Activated effector memory CD4-positive, alpha-beta T cell treated with Interleukin-2 at 50 U/mL for 16 hours (primary cell): Measurements from ENCODE around the gene MCMBP.
"Not testable (repeated sequence)": the region's sequence is repeated elsewhere in the genome, so short reads cannot be mapped to it uniquely, and the experiment has no call there.

Source experiments
- DNase-seq: peaks from one replicate; pipeline ENCODE4 v3.0.0-alpha.2; 2020

Gene MCMBP

GRCh38 chr10:119829429-119829828 lies 43.2 kb downstream of the MCMBP start:
- no peak for DNase-seq

DNA sequence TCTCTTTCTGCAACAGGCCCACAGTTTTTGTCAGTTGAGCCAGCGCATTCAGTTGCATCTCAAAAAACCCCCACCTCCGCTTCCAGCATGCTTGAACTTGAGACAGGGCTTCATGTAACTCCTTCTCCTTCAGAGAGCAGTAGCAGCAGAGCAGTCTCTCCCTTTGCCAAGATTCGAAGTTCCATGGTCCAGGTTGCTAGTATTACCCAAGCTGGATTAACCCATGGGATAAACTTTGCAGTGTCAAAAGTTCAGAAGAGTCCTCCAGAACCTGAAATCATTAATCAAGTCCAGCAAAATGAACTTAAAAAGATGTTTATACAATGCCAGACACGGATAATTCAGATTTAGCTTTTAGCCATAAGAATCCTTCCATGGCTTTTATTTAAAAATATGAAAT lies 45.2 kb downstream of the MCMBP start:
- no peak for DNase-seq

GRCh38 chr10:119826771-119827170 lies 45.9 kb downstream of the MCMBP start:
- DNase-seq: no peak

DNA sequence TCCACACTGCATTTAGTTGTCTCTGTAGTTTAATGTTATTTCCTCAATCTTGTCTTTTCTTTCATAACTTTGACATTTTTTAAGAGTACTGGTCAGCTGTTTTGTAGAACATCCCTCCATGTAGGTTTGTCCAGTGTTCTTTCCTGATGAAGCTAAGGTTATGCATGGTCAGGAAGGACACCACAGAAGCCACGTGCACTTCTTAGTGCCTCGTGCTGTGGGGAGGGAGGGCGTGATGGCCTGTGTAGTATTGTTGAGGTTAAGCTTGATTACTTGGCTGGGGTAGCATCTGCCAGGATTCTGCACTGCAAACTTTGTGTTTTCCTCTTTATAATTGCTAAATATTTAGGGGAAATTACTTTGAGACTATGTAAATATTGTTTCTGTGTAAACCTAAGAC lies 48.3 kb downstream of the MCMBP start:
- DNase-seq: no peak

DNA sequence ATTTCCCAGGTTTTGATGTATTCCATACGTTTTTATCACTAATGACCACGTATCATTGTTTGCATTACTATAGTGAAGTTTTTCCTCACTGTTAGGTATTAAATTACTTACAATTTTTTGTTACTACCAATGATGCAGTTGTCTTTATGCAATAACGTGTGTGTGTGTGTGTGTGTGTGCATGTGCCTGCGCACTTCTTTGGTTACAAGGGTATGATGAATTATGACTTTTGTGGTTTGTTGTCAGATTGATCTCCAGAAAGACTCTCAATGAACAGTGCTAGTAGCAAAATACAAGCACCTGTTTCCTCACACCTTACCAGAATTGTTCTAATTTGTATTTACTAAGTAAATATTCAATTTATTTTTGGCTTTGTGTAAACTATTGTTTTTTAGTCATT lies 51.5 kb downstream of the MCMBP start:
- DNase-seq: no peak

GRCh38 chr10:119818889-119819270 lies 53.8 kb downstream of the MCMBP start:
- no peak for DNase-seq

GRCh38 chr10:119817991-119818888 lies 54.4 kb downstream of the MCMBP start:
- DNase-seq: no peak

GRCh38 chr10:119815671-119816070 lies 57.0 kb downstream of the MCMBP start:
- no peak for DNase-seq

DNA sequence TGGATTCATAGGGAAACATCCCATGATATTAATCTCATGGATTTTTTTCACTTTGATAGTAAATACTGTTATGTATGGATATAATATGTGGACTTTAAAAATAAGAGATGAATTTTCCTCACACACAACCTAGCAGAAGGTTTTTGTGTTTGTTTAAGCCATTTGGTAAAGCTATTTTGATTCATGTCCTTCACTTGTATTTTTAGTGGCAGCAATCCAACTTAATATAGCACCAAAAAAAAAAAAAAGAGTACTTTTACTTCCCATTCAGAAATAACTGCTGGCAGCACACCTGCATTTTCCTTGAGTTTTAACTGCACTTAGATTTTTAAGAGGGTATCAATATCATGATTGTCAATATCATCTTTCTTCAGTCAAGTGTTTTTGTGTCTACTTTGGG lies 60.0 kb downstream of the MCMBP start:
- DNase-seq: no peak

- no peak for DNase-seq
Observed at GRCh38 chr10:119811122-119811521, 61.5 kb downstream of the MCMBP start.

DNA sequence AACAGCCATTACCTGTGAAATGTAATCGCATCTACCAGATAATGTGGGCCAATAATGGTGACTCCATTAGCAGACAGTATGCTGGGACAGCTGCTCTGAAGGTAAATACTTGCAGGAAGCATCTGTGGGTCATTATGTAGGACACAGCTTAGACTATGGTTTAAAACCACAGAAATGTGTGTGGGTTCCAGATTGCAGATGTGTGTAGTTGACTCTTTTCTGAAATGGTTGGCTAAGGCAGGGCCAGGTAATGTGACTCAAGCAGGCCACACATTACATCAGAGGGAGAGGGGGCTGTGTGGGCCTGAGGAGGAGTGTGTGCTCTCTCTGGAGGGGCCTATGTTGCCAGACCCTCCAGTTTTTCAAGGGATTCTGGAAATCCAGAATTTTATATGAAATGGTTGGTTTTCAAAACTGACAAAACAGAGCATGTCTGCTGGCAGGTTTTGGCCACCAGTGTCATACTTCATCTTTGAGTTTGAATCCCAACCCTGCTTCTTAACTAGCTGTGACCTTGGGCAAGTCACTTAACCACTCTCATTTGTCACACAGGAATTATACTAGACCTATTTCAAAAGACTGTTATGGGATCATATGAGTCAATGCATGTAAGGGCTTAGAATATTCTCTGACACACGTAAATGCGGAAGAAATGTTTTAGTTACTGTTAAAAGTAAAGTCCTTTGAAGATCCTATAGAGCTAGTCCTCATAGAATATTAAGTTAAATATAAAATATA lies 64.5 kb downstream of the MCMBP start:
- no peak for DNase-seq

DNA sequence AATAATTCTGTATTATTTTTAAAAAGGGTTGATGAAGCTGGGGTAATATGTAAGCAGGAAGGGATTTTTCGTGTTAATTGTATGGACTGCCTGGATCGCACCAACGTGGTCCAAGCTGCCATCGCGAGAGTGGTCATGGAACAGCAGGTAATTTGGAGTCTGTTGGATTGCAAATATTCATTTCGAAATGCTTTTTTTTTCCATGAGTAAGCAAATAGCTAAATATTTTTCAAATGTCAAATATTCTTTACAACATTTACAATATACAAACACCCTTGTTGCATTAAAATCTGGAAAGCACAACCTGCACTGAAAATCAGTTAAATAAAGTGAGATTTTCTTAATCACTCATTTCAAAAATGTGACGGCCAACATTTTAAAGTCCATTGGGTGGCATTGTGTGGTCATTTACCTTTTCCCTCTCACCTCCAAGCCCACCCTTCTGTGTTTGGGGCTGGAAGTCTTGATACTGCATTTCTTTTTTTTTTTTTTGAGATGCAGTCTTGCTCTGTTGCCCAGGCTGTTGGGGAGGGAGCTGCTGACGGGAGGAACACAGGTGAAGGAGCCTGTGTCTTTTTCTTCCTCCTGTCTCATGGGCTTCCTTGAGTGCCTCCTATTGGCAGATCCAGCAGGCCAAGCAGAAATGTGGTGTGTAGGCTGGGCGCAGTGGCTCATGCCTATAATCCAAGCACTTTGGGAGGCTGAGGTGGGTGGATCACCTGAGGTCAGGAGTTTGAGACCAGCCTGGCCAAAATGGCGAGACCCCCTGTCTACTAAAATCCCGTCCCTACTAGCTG lies 66.1 kb downstream of the MCMBP start:
- DNase-seq: no peak

DNA sequence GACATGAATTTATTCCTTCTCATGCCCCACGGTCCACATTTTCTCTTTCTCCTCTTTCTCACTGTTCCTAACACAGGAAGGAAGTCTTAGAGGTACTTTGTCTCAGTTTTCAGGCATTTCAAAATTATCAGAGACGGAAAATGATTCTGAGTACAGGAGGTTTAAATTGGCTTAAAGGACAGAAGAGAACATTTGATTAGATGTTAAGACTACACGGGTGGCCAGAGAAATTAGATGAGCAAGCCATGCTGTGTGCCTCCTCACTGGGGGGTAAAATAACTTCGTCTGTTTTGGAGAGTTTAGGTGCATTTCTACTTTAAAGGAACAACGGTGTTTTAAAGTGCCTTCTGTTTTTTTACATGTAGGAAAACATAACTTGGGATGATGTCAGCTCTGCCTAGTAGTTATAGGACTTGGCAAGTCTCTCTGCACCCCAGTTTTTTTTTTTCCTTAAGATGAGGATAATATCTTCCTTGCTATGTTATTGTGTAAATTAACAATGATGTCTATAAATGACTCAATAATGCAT lies 66.9 kb downstream of the MCMBP start:
- no peak for DNase-seq

DNA sequence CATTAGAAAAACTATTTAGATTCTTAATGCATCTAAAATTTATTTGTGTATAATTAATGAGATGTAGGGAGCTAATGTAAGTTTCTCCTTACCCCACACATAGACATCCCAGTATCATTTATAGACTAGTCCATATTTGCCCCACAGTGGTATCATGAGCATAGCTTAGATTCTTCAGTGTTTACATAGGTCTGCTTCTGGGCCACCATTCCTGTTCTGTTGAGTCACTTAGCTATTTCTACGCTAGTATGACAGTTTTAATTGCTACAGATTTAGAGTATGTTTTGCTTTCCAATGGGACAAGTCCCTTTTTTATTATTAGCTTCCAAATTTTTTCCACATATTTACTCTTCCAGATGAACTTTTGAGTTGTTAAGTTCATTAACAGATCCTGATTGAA lies 69.4 kb downstream of the MCMBP start:
- no peak for DNase-seq

DNA sequence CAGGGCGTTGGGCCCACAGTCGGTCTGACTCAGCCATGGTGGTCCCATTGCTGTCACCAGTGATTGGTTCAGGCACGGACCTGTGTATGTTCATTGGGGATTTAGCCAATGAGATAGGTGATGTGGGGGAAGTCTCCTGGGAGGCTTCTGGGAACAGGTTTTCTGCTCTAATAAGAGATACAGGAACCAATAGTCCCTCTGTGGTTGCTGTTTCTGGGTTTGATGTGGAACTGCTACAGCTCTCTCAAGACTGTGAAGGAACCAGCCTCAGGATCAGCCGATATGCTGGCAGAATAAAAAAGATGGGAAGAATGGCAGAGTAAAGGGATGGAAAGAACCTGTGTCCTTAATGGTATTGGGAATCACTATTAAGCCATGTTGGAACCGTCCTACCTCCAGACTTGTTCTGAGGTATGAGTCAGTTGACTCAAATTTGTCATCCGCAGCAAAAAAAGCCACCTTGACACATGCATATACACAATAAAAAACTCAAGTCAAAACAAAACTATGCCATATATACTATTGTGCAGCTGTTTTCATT lies 70.6 kb downstream of the MCMBP start:
- DNase-seq: no peak

DNA sequence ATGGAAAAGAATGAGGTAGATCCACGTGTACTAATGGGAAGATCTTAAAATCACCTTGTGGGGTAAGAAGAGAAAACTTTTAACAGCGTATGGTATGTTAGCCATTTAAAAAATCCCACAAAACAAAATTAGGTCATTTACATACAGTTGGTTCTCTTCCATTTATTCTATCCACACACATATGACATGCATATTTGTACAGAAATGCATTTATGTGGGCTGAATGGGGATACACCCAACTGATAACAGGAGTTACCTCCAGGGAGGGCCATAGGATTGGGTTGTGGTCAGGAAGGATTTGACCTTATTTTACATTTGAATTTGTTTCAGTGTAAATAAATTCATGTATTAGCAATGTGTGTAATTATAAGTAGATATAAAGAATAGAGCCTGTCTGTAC lies 71.5 kb downstream of the MCMBP start:
- no peak for DNase-seq

DNA sequence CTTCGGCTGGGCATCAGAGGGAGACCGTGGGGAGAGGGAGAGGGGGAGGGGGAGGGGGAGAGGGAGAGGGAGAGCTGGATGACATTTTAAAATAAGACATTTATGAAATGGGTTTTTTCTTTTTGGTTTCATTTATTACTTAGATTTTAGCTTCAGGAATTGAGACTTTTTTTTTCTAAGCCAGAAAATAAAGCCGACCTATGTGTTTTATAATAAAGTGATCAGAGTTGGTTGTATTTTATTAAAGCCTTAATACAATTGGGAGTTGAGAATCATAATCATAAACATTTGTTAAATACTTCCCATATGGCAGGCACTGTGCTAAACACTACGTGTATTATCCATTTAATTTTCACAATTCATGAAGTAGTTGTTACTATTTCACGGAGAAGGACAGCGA lies 76.6 kb downstream of the MCMBP start:
- no peak for DNase-seq

DNA sequence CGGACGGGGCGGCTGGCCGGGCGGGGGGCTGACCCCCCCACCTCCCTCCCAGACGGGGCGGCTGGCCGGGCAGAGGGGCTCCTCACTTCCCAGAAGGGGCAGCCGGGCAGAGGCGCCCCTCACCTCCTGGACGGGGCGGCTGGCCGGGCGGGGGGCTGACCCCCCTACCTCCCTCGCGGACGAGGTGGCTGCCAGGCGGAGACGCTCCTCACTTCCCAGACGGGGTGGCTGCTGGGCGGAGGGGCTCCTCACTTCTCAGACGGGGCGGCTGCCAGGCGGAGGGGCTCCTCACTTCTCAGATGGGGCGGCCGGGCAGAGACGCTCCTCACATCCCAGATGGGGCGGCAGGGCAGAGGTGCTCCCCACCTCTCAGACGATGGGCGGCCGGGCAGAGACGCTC lies 77.5 kb downstream of the MCMBP start:
- DNase-seq: not testable (repeated sequence)

DNA sequence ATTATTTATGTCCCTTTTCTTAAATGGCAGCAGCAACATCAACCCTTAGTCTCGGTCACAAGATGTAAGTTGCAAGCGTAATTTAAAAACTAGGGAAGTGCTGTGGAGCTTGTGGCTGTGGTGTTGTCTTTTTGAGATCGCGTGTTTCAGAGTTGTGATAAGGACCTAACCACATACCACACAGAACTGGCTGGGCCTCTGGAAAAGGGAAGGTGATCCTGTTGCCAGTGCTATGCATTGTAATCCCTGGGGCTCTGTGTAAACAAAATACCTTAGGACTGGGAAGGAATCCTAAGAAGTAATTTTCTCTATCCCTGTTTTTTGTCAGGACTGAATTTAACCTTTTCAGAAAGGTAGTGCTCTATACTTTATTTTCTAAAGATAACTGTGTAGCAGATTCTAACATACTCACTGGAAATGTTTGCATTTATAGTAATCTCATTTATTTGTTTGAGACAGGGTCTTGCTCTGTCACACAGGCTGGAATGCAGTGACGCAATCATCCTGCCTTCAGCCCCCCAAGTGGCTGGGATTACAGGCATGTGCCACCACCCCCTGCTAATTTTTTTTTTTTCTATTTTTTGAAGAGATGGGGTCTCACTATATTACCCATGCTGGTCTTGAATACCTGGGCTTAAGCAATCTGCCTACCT lies 86.4 kb downstream of the MCMBP start:
- no peak for DNase-seq

- no peak for DNase-seq
Observed at GRCh38 chr10:119784340-119785067, 88.1 kb downstream of the MCMBP start.

DNA sequence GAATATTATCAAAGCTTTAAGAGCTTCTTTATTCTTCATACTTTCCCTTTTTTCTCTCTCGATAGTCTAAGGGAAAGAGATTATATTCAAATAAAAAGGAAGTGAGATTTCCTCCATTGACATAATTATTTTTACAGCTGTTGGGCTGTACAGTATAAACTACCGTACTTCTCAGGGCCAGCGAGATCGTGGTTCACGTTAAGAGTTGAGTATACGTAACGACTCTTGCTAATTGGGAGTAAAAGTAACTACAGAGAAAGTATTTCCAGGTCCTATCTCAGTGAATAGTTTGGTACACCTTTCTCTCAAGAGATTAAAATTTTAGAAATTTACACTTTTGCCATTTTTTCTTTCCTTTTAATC lies 89.0 kb downstream of the MCMBP start:
- DNase-seq: no peak
